GM12878 (cell line): ENCODE data around the gene PPP4C. TPM values are rescaled to one million over a fixed set of nuclear protein-coding genes. Genes with fewer than 3 reads are reported as not detected.

Experiments used
- HDAC2 ChIP-seq: fragments of 200-600 bp; sonication (generic); IDR thresholded peaks from 2 replicates; pipeline ENCODE4 v1.6.1; 2017
- IRF4 ChIP-seq: IDR thresholded peaks from 2 replicates; pipeline ENCODE4 v1.6.1; 2011; ENCODE audit warnings: low read depth, low read length
- KDM1A ChIP-seq: fragments of 200-600 bp; sonication (generic); IDR thresholded peaks from 2 replicates; pipeline ENCODE4 v1.6.1; 2016; ENCODE audit warnings: borderline replicate concordance
- MTA2 ChIP-seq: fragments of 450-650 bp; IDR thresholded peaks from 2 replicates; pipeline ENCODE4 v1.6.1; 2016; ENCODE audit warnings: low read depth, mild to moderate bottlenecking, moderate library complexity
- MXI1 ChIP-seq: fragments of 150-350 bp; IDR thresholded peaks from 2 replicates; pipeline ENCODE4 v1.6.1; 2011; ENCODE audit warnings: low read depth, mild to moderate bottlenecking, inconsistent platforms, low read length, improper control_type of control experiment
- NFXL1 ChIP-seq: fragments of 450-650 bp; IDR thresholded peaks from 2 replicates; pipeline ENCODE4 v1.6.1; 2017; ENCODE audit warnings: antibody characterized with exemption, mild to moderate bottlenecking, borderline replicate concordance
- NFYB ChIP-seq: IDR thresholded peaks from 2 replicates; pipeline ENCODE4 v1.6.1; 2011; ENCODE audit warnings: low read depth, mild to moderate bottlenecking, low read length, improper control_type of control experiment, moderate library complexity; ENCODE audit not compliant: insufficient read depth
- NR2F1 ChIP-seq: fragments of 450-650 bp; conservative IDR thresholded peaks from 2 replicates; pipeline ENCODE4 v1.6.1; 2017; ENCODE audit warnings: mild to moderate bottlenecking
- RAD51 ChIP-seq: fragments of 450-650 bp; IDR thresholded peaks from 2 replicates; pipeline ENCODE4 v1.6.1; 2016; ENCODE audit warnings: moderate library complexity, mild to moderate bottlenecking, inconsistent platforms
- RELA ChIP-seq: fragments of 450-650 bp; IDR thresholded peaks from 2 replicates; pipeline ENCODE4 v1.8.0; 2014; ENCODE audit warnings: borderline replicate concordance; ENCODE audit not compliant: partially characterized antibody
- RUNX3 ChIP-seq: IDR thresholded peaks from 2 replicates; pipeline ENCODE4 v1.6.1; 2012; ENCODE audit warnings: low read length, inconsistent platforms
- SIN3A ChIP-seq: IDR thresholded peaks from 2 replicates; pipeline ENCODE4 v1.6.1; 2012; ENCODE audit warnings: low read depth, low read length, improper control_type of control experiment
- SMC3 ChIP-seq: IDR thresholded peaks from 2 replicates; pipeline ENCODE4 v1.6.1; 2011; ENCODE audit warnings: low read length, improper control_type of control experiment, borderline replicate concordance
- SUZ12 ChIP-seq: fragments of 200-600 bp; sonication (generic); IDR thresholded peaks from one replicate; pipeline ENCODE4 v1.6.1; 2018; ENCODE audit warnings: antibody characterized with exemption, mild to moderate bottlenecking; ENCODE audit not compliant: unreplicated experiment
- TBL1XR1 ChIP-seq: IDR thresholded peaks from 2 replicates; pipeline ENCODE4 v1.6.1; 2012; ENCODE audit warnings: low read depth, low read length, improper control_type of control experiment
- TCF12 ChIP-seq: IDR thresholded peaks from 2 replicates; pipeline ENCODE4 v1.6.1; 2011; ENCODE audit warnings: low read depth, mild to moderate bottlenecking, low read length
- ZBED1 ChIP-seq: IDR thresholded peaks from 2 replicates; pipeline ENCODE4 v1.6.1; 2016; ENCODE audit warnings: borderline replicate concordance
- ZNF207 ChIP-seq: fragments of 450-650 bp; IDR thresholded peaks from 2 replicates; pipeline ENCODE4 v1.6.1; 2014; ENCODE audit warnings: antibody characterized with exemption, mild to moderate bottlenecking, borderline replicate concordance
- ZNF217 ChIP-seq: fragments of 450-650 bp; IDR thresholded peaks from 2 replicates; pipeline ENCODE4 v1.6.1; 2017; ENCODE audit warnings: antibody characterized with exemption, mild to moderate bottlenecking
- ZSCAN29 ChIP-seq: fragments of 450-650 bp; IDR thresholded peaks from 2 replicates; pipeline ENCODE4 v1.6.1; 2017; ENCODE audit warnings: mild to moderate bottlenecking, moderate library complexity
- polyA plus RNA-seq, 11 experiments: library from polyadenylated mRNA; depleted of rRNA in 4 of 11; unstranded in 6 of 11; stranded (reverse) in 5 of 11; fragments of >200 nt; fragmentation: Nextera tagmentation in 4 of 11; fragmentation: Illumina TruSeq in 1 of 11; extraction: Ambion mirVana in 4 of 11; extraction: Trizol in 1 of 11; gene quantifications; 1 replicate in 1 of 11; 2 replicates in 10 of 11; pipeline versions ENCODE4 v1.2.1 to v1.2.3, GENCODE V29; 2011 to 2016; ENCODE audit warnings: inconsistent platforms in 2 of 11, missing spikeins in 2 of 11, low read depth in 1 of 11
- total RNA-seq, 4 experiments: library from RNA; depleted of rRNA in 3 of 4; stranded (reverse); fragments of >200 nt in 3 of 4; fragmentation: Illumina TruSeq in 1 of 4; extraction: Trizol in 1 of 4; gene quantifications; 2 replicates each; pipeline versions ENCODE4 v1.2.1 to v1.2.3, GENCODE V29; 2013 to 2021
- TF ChIP-seq, protein P1 (sequence below): fragments of 150-350 bp; IDR thresholded peaks from 2 replicates; pipeline ENCODE4 v1.6.1; 2014; ENCODE audit warnings: mild to moderate bottlenecking, low read depth, low read length
- TF ChIP-seq, protein P2 (sequence below), 3 experiments: IDR thresholded peaks in 2 of 3; conservative IDR thresholded peaks in 1 of 3; 2 replicates each; pipeline ENCODE4 v1.5.1; 2011; ENCODE audit warnings: low read depth in 3 of 3, low read length in 3 of 3, mild to moderate bottlenecking in 3 of 3, control low read depth in 2 of 3, moderate library complexity in 2 of 3, inconsistent platforms in 1 of 3, mixed read lengths in 1 of 3; ENCODE audit not compliant: control insufficient read depth in 2 of 3, insufficient read depth in 1 of 3; ENCODE audit errors: extremely low read depth in 1 of 3
- TF ChIP-seq, protein P3 (sequence below): IDR thresholded peaks from 2 replicates; pipeline ENCODE4 v1.6.1; 2011; ENCODE audit warnings: mild to moderate bottlenecking, low read depth, low read length, moderate library complexity; ENCODE audit not compliant: insufficient replicate concordance
- TF ChIP-seq, protein P4 (sequence below): fragments of 450-650 bp; IDR thresholded peaks from 2 replicates; pipeline ENCODE4 v1.6.1; 2018; ENCODE audit warnings: mild to moderate bottlenecking, low read depth, moderate library complexity; ENCODE audit not compliant: partially characterized antibody

Gene PPP4C
- total and polyA plus RNA-seq, 10 of the 15 experiments (the other 5 are each of a cell fraction or from before 2014, with no cell fraction given), result 2.7 to 240 (median 124) TPM

DNA sequence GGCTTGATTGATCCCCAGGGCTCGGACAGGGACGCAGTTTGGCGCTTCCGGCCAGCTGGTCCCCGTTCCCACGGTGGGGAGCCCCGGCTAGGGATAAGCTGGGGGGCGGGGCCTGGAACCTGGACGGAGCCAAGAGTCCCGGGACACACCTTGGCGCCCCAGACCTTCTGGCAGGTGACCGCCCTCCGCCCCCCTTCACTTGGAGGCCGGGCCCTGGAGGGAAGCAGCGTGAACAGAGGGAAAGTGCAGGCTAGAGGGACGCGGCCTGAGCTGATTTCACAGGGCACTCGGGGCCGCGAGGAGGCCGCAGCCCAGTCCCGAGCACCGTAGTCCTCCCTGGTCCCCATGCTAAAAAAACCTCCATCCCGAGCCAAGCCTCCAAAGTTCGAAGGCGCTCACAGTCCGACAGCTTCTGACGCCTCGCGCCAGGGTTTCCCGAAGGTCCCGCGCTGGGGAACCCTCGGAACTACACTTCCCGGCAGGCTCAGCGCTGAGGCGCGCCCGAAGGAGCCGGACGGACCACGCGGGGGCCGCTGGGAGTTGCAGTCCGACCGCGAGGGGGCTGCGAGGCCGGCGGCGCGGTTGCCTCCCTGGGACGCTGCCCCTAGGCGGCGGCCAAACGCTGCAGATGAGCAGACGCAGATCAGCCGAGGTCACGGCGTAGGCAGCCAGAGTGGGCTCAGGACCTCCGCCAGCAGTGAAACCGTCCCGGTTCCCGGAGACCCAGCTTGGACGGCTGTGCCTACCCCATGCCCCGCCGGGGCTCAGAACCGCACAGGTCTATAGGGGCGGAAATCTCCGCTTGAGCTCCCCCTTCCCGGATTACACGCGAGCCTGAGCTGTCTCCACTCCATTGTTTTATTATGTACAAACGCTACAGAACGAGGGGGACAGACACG lies 15.9 kb downstream of the PPP4C start, which contains the start of gene TBX6 (continued):
- TF ChIP-seq SMC3 (peak; percentile 32; the same call in 1 of the 2 replicates), TBL1XR1 (no peak), MXI1 (no peak), HDAC2 (no peak), NFYB (no peak), NFXL1 (no peak), RUNX3 (peak; percentile 68), ZNF217 (no peak), ZNF207 (peak; percentile 45; the same call in 1 of the 2 replicates), RELA (peak; percentile 41), MTA2 (no peak), SIN3A (0 out of 2 replicates have a peak, but pooled peaks have one; percentile 19), ZSCAN29 (peak; percentile 99), RAD51 (no peak), KDM1A (no peak), NR2F1 (peak; percentile 98), SUZ12 (peak; percentile 99), ZBED1 (no peak), TCF12 (peak; percentile 54; the same call in 1 of the 2 replicates), IRF4 (no peak)
- TF ChIP-seq, protein P1, sequence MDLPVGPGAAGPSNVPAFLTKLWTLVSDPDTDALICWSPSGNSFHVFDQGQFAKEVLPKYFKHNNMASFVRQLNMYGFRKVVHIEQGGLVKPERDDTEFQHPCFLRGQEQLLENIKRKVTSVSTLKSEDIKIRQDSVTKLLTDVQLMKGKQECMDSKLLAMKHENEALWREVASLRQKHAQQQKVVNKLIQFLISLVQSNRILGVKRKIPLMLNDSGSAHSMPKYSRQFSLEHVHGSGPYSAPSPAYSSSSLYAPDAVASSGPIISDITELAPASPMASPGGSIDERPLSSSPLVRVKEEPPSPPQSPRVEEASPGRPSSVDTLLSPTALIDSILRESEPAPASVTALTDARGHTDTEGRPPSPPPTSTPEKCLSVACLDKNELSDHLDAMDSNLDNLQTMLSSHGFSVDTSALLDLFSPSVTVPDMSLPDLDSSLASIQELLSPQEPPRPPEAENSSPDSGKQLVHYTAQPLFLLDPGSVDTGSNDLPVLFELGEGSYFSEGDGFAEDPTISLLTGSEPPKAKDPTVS, result no peak
- TF ChIP-seq, protein P2, sequence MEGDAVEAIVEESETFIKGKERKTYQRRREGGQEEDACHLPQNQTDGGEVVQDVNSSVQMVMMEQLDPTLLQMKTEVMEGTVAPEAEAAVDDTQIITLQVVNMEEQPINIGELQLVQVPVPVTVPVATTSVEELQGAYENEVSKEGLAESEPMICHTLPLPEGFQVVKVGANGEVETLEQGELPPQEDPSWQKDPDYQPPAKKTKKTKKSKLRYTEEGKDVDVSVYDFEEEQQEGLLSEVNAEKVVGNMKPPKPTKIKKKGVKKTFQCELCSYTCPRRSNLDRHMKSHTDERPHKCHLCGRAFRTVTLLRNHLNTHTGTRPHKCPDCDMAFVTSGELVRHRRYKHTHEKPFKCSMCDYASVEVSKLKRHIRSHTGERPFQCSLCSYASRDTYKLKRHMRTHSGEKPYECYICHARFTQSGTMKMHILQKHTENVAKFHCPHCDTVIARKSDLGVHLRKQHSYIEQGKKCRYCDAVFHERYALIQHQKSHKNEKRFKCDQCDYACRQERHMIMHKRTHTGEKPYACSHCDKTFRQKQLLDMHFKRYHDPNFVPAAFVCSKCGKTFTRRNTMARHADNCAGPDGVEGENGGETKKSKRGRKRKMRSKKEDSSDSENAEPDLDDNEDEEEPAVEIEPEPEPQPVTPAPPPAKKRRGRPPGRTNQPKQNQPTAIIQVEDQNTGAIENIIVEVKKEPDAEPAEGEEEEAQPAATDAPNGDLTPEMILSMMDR (IDR thresholded peaks at IDR 0.05 in 2 of 3, conservative IDR thresholded peaks at IDR 0.05 in 1 of 3; ENCODE audit: control insufficient read depth in 2 of 3, extremely low read depth in 1 of 3, insufficient read depth in 1 of 3, low read depth in 3 of 3, low read length in 3 of 3), result peak; percentile 82 to 95 (median 83)
- TF ChIP-seq, protein P3, sequence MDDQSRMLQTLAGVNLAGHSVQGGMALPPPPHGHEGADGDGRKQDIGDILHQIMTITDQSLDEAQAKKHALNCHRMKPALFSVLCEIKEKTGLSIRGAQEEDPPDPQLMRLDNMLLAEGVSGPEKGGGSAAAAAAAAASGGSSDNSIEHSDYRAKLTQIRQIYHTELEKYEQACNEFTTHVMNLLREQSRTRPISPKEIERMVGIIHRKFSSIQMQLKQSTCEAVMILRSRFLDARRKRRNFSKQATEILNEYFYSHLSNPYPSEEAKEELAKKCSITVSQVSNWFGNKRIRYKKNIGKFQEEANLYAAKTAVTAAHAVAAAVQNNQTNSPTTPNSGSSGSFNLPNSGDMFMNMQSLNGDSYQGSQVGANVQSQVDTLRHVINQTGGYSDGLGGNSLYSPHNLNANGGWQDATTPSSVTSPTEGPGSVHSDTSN, result no peak
- TF ChIP-seq, protein P4, sequence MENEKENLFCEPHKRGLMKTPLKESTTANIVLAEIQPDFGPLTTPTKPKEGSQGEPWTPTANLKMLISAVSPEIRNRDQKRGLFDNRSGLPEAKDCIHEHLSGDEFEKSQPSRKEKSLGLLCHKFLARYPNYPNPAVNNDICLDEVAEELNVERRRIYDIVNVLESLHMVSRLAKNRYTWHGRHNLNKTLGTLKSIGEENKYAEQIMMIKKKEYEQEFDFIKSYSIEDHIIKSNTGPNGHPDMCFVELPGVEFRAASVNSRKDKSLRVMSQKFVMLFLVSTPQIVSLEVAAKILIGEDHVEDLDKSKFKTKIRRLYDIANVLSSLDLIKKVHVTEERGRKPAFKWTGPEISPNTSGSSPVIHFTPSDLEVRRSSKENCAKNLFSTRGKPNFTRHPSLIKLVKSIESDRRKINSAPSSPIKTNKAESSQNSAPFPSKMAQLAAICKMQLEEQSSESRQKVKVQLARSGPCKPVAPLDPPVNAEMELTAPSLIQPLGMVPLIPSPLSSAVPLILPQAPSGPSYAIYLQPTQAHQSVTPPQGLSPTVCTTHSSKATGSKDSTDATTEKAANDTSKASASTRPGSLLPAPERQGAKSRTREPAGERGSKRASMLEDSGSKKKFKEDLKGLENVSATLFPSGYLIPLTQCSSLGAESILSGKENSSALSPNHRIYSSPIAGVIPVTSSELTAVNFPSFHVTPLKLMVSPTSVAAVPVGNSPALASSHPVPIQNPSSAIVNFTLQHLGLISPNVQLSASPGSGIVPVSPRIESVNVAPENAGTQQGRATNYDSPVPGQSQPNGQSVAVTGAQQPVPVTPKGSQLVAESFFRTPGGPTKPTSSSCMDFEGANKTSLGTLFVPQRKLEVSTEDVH, result no peak
